ENCODE measurements around the gene LNX1.

The LNX1 gene

DNA sequence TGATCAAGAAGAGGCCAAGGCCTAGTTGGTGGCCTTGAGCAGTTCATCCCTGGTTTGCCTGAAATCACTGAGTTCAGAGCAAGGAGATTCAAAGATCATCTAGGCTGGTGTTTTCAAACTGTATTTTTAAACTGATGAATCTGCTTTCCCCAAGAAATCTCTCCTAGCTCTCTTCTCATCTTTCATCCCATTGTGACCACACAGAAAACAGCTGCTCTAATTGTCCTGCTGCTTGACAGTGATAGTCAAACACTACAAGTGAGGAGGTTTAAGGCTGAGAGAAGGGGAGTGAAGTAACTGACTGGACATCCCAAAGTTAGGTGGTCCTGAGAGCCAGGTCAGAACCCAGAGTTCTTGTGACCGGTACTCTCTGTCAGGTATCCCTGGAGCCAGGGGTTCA lies 91.5 kb downstream of the LNX1 start:
- no peak for DNase-seq (ENCODE audit: low read depth in 1 of 2, low spot score in 1 of 2)

DNA sequence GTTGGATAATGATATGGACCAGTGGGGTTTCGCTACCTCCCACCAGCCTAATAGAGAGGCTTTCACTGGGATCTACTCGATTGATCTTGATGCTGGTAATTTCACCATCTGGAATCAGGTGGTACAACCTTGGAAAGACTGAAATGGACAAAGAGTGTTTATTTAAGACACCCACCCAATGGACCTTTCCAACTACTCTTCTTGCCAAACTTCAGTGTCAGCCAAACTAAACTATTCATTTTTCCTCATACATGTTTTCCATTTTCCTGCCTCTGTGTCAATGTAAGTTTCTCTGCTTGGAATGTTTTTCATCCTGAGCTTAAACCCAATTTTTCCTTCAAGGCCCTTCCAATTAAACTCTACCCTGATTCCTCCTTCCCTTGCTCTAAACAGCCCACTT lies 92.6 kb downstream of the LNX1 start:
- DNase-seq (ENCODE audit: low read depth in 1 of 2, low spot score in 1 of 2): no peak

DNA sequence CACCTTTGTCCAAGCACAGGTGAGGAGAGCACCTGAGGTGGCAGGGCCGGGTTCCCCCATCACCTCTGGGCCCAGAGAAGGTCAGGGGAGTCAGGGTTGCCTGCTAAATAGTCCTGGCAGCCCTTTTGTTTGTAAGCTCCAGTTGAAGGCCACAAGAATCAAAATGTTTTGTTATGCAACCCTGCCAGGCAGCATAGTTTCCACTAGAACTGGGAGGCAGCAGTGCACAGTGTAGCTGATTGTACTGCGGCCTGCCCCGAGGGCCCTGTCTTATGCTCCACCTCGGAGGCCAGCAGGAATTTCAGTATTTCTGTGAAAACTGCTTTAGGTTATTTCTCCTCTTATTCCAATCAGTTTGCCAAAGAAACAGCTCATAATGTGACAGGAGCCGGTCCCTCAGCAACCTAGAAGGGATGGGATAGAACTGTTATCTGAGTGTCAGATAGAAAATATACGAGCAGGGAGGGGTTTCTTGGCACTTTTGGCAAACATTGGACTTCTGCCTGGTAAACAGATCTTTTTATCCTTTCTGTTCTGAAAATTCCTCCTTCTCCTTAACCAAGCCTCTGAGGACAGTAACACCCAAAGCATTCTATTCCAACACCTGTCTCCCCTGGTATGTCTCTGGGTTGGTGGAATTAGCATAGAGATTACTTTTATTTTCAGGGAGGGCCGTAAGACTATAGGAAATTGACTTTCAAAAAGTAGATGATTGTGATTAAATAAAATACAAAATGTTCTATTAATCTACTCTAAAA lies 93.6 kb downstream of the LNX1 start:
- no peak for DNase-seq (ENCODE audit: low read depth in 1 of 2, low spot score in 1 of 2)

DNA sequence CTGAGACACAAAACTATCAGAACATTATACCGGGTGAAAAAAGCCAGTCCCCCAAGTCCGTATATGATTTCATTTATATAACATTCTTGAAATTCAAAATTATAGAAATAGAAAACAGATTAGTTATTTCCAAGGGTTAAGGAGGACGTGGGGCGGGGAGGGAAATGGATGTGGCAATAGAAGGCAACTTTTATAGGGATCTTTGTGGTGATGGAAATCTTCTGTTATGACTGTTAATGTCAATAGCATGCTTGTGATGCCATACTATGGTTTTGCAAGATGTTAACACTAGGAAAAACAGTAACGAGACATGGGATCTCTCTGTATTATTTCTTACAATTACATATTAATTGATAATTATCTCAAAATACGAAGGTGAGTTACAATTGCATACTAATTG lies 96.4 kb downstream of the LNX1 start:
- no peak for DNase-seq (ENCODE audit: low read depth in 1 of 2, low spot score in 1 of 2)

DNA sequence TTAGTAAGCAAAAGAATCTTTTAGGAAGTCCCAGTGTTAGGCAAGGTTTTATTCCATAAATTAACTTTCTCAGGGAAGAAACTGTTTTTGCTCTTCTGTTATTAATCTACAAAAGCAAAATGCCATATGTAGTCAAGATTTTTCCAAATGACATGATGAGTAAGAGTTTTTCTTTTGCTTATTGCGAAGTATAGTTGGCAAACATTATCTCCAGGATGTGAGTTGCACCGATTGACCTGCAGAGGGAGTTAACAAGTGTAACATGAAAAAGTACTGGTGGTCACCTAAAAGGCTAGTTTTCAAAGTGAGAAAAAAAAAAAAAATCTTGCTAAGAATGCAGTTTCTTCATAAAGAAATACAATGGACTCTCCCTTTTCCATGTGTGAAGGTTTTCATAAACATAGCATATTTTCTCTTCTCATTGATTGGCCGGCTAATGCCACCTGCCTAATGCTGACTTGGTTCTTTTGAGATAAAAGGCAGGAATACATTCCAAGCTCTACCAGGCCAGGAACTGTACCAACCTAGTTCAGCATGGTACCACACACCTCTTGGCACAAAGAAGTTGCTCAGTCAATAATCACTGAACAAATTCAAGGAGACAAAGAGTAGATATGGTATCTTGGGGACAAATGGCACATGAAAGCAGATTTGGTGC lies 100.2 kb downstream of the LNX1 start:
- DNase-seq (ENCODE audit: low read depth in 1 of 2, low spot score in 1 of 2): no peak

DNA sequence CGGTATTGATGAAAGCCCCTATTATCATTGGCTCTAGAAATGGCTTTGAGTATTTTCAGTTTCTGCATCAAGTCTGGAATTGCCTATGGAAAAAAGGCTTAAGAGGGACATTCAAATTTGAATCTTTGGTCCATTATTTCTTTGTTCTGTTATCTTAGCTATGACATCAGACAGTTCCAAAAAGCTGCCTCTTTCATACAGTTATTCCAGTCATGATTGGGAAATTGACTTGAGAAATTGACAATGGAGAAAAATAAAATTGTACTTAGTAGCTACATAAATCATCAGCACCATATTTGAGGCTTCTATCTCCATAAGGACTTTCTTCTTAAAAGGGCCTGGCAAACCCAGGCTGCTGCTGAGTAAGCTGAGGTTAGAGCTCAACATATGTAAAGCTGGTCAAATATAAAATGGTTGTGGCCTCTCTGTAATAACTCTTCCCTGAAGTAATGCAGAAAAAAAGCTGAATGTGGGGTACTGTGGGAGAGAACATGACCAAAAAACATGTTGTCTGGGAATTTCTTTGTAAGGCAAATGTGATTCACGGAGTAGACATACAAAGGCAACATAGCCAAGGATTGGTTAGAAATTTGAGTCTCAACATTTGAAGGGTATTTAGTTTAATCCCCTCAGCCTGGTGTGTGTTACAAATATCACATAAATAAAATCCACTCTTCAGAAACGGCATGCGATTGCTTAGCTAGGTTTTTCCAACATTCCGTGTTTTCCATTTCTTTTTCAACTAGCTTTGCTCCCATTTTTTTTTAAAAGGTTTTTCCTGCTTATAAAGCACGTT lies 100.9 kb downstream of the LNX1 start:
- no peak for DNase-seq (ENCODE audit: low read depth in 1 of 2, low spot score in 1 of 2)

DNA sequence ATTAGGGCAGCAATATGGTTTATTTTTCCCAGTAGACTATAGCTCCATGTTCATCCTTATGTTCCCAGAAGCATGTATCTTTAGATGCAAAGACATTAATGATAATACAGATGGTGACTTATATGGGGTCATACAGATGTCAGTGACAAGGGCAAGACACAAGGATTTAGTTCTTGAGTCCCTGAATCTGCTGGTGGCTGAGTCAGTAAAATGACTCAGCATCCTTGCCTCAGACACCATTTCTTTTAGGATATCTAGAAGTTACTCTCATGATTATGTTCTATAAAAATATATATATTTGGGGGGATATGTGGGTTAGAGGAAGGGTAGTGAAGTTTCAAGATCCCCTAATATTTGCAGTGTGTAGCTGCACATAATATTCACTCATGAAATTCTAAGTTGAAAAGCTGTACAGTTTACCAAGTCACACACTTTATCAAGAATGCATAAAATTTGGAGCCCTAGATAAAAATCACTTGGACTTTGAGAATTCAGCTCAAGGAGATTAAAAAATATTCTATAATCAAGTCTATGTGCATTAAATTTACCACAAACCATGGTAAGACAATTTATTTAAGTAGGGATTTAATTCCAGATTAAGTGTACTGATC lies 101.9 kb downstream of the LNX1 start:
- no peak for DNase-seq (ENCODE audit: low read depth in 1 of 2, low spot score in 1 of 2)

DNA sequence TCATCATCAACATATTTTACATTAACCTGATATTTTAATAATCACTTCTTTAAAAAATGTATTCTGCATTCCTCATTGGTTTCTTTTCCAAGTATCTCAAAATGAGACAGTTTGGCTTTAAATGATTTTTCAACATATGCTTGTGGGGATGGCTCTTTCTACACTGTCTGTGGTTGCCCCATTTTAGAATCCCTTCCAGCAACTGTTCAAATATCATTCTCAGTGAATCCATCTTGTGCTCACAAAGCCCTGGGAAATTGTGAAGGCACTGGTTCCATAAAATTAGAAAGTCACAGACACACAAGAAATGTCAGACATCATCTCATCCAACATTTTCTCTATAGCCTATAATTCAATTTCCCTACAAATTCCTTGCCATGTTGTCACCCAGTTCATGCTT lies 103.5 kb downstream of the LNX1 start:
- no peak for DNase-seq (ENCODE audit: low read depth in 1 of 2, low spot score in 1 of 2)

DNA sequence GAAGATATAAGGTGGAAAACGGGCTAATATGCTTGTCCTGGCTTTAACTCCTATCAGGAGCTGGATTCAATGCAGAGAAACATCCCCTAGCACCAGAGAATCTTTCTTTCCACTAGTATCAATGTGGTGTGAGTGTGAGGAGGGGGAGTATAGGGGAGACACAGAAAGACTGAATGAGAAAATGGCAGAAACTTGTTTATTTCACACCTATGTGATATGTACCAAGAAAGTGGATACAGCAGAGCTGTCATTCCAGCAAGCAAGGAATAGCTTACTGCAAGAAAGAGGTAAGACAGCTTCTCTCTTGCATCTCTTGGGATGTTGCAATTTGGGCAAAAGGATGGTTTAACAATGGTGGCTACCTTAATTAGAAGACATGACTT lies 105.6 kb downstream of the LNX1 start:
- no peak for DNase-seq (ENCODE audit: low read depth in 1 of 2, low spot score in 1 of 2)

DNA sequence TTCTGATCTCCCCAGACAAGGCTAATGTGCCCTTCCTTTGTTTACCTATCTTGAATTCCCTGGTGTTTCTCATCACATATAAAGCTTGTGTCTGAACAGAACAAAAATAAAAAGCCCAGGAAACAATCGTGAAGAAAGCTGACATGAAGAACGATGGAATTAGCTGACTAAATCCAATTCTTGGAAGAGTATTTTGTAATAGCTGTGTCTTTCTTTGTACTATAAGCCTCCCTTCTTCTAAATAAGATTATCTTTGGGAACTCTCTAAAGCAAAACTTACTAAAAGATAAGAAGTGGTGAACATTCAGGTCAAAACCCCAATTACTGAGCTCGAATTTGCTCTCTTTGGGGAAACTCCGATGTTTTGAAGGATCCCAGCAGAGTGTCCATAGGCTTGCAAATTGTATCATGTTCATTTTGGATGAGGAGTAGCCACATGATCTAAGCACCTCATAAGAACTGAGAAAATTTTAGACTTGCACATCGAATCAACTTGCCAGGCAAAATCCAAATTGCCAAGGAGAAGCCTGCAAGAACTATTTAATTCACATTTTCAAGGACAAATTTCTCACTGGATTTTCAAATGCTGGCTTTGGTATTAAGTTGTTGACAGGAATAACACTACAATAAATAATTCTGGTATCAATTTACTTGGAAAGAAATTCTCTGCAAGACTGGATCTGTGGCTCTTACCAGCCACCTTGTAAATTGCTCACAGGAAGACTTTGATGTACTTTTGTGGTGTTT lies 106.2 kb downstream of the LNX1 start:
- no peak for DNase-seq (ENCODE audit: low read depth in 1 of 2, low spot score in 1 of 2)

DNA sequence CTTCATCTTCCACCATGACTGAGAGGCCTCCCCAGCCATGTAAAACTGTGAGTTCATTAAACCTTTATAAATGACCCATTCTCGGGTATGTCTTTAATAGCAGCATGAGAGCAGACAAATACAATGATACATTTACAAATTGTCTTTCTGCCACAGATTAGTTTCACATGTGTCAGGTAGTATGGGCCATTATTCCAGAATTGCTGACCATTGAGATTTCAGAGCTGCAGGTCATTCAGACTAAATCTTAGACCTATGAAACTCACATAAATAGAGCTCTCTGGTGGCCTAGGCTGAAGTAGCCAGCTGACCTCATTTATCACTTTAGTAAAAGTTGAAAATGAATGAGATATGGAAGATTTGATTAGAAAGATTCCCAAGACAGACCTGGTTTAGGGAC lies 108.0 kb downstream of the LNX1 start:
- DNase-seq (ENCODE audit: low read depth in 1 of 2, low spot score in 1 of 2): no peak

DNA sequence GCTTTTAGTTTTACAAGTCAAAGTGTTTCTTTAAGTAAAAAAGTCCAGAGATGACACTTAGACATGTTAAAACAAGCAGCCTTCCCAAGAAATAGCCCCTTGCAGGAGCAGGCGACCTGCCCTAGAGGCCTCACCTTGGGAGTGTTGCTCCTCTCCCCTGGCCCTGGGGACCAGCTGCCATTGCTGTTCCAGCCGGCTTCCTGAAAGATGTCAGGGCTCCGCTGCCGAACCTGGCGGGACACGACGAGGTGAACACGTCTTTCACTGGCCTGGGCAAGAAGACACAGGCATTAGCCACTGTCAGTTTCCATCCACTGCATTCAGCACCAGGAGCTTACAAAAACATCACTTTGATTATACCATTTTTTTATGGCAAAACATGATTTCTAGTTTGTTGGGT lies 109.7 kb downstream of the LNX1 start:
- no peak for DNase-seq (ENCODE audit: low read depth in 1 of 2, low spot score in 1 of 2)

DNA sequence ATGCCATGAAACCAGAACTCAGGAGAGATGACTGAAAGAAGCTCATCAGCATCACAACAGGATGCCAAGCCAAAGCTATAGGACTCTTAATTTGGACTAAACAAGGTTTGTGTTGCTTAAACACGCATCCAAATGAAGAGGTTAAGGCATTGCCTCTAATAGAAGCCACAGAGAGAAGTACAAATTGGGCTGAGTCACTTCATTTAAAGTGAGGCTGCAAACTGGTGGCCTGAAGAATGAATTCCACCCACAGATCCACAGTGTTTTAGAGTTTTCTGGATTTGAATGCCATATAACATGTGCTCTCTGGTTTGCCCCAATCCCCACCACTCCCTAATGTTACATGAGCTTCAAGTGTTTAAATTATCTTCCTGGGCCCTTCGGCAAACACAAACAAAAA lies 110.4 kb downstream of the LNX1 start:
- DNase-seq (ENCODE audit: low read depth in 1 of 2, low spot score in 1 of 2): no peak

DNA sequence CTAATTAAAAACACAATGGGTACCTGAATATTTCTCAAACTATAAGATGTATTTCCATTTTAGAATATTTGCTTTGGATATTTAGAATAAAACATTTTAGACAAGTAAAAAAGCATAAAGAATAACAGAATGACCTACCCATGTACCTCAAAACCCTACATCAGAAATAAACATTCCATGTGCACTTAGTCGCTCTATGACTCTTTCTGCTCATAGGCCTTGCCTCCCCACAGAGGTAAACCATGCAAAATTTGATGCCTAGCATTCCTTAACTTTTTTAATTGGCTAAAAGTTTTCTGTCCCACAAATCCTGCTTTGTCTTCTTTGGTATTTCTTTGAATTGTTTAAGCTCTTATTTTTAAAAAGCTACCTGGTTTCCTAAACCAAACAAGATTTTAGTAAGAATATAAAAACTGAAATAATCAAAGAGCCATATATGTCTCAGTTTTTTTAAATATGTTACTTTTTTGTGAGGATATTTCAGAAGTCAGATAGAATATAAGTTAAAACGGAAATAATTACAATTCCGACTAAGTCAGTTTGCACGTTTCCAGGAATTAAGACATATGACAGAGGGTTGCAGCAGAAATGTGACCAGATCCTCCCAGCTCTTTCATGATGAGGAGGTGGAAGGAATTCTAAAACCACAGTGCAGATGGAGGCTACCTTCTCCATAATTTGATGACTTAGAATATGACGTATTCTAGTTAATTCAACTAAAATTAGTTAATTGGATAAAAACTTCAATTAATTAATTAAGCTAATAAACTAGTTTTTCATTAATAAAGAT lies 111.4 kb downstream of the LNX1 start:
- no peak for DNase-seq (ENCODE audit: low read depth in 1 of 2, low spot score in 1 of 2)

DNA sequence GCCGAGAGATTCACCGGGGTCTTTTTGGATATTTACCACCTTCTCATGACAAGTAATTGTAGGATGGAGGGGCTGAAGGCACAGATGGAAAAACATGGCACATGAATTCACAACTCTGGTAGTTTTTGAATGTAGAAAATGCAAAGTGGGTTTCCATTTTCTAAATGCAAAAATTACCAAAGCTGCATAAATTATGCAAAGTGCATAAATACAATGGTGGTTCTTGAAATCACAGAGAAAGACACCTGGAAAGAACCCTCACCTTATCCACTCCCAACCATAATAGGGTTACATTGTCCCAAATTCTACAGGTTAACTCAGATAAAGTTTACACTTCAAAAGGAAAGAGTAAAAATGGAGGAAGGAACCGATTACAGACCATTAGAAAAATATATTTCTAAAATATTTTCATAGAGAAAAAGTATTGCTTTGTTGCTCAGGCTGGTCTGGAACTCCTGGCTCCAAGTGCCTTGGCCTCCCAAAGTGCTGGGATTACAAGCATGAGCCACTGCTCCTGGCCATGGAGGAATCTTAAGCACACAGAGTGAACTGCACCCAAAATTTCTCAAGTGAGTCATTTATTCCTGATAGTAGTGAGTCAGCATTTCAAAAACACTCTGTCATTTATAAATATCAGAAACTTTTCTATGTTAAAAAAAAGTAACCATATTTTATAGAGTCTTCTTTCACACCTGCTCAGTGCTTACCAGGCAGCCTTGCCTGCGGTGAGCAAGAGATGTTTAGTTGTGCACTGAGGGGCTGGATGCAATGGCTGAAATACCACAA lies 112.4 kb downstream of the LNX1 start:
- no peak for DNase-seq (ENCODE audit: low read depth in 1 of 2, low spot score in 1 of 2)

DNA sequence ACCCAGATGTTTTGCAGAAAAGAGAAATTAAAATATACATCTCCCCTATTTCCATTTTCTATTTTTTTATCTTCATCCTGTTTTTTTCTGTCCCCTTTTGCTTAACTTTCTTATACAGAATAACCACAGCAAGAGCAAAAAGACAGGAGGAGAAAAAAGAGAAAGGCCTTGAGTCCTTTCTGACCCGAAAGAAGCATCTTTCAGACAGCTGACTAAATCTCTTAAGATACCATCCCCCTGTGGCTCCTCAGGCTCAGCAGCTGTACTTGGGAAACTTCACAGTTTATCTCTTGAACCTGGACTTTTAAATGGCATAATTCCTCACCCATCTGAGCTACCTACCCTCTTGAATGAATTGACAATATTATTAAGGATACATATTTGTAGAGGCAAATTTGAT lies 113.7 kb downstream of the LNX1 start:
- no peak for DNase-seq (ENCODE audit: low read depth in 1 of 2, low spot score in 1 of 2)

DNA sequence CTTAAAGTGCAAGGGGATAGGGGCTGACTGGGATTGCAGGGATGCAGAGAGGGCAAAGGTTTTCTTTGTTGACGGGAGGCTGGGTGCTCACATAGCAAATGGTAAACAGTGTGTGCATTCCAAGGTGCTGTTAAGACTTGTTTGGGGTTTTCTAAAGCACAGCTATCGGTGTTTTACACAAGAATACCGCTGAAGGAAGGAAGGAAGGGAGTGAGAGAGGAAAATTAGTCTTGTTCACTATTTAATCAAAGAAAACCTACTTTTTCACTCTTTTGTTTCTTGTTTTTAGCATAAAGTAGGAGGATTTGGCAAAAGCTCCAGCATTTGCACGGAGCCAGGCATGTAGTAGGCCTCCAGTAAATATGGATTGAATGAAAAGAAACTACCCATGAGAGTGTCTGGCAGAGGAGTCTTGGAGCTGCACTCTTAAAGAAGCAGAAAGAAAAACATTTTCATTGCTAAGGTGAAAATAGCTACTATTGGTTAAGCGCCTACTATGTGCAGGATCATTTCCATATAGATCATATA lies 114.2 kb downstream of the LNX1 start:
- no peak for DNase-seq (ENCODE audit: low read depth in 1 of 2, low spot score in 1 of 2)

DNA sequence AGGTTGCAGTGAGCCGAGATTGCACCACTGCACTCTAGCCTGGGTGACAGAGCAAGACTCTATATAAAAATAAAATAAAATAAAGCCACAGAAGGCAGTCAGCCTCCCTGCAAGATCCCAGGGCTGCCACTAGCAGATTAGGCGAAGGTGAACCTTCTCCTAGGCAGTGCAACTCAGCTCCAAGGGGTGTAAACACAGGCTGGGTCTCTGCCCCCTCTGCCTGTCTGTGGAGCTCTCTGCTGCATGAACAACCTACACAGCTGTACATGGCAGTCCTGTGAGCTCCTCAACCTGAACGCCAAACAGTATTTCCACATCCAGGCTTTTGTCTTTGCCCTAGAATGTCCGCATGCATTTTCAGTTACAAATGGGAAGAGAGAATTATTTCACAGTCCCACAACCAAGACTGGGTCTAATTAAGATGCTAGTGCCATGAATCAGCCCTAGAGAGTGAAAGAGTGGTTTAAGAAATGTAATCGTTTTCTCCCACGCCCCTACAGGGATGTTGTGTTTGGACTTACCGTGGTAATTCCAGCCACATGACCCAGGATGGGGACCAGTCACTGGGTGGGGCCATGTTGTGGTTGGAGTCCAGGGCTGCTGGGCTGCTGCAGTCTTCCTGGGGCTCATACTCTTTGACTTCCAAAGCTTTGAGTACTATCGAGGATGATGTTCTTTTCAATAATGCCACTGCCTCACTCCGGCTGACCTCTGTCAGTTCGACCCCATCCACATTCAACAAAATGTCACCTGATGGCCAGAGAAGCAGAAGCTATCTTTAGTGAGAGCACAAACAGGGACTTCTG lies 114.9 kb downstream of the LNX1 start:
- DNase-seq (ENCODE audit: low read depth in 1 of 2, low spot score in 1 of 2): no peak

Measured in activated CD4-positive, alpha-beta T cell treated with anti-CD3 and anti-CD28 coated beads, Interleukin-2, amount 50 U/mL, for 24 hours (primary cell).